ENCODE results near the gene SPEM2.

DNA sequence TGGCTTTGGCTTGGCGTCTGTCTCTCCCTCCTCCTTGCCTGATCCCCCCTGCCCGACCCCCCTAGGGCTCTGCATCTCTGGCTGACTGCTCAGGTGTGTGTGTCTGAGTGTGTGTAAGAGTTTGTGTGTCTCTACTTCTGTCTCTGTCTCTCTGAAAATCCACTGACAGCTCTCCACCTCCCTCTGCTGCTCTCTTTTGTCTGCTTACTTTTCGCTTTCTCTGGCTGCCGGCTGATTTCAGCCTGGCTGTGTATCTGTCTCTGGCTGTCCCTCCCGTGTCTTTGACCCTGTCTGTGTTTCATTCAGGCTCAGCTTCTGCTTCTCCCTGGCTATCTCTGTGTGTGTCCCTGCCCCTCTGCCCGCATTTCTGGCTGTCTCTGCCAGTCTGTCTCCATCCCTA is 9.1 kb upstream of the SPEM2 start:
- no peak for TF ChIP-seq POLR2AphosphoS5 (IDR thresholded peaks at IDR 0.05; ENCODE audit: borderline replicate concordance, low read depth, low read length)
- TF ChIP-seq EZH2 (IDR thresholded peaks at IDR 0.05) = no peak

Data from SK-N-MC (cell line).